ENCODE measurements around the gene CD79B. TPM values are rescaled to one million over a fixed set of nuclear protein-coding genes. Genes with fewer than 3 reads are reported as not detected.

Gene CD79B
- total and polyA plus RNA-seq, 2 of the 8 experiments (the other 6 are each of a cell fraction or from before 2014, with no cell fraction given) = 1.5 to 3.9 TPM

DNA sequence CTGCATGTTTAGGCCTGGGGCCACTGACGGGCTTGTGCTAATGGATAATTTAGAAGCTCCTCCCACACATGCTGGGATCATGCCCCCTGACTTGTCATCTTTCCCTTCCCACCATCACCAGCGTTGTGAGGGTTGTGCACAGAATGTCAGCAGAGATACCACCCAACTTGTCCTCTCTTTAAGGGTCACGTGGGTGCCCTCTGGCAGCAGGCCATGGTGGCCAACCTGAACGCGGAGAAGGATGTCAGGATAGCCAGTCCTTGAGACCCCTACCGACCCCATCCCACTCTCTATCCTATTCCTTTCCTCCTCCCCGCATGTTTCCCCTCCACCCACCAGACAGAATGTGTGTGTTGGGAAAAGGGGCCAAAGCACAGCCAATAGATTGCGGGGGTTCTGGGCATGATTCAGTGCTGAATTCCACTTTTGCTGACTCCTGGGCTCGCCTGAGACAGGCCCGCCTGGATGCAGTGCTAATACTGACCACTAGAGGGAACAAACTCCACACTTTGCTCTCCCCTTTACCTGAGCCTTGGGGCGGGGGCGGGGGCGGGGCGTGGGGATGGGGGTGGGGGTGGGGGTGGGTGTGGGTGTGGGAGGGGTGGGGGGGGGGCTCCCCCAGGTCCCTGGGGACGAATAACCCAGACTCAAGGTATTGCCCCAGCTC lies 50.1 kb downstream of the CD79B start, which contains the start of gene GH2:
Gene GH2, minus strand, starts transcription at position 10 of the 667 bp plus-strand sequence. CDS start 143 bp downstream, outside the sequence.
- Histone ChIP-seq H3K27me3 (replicated peaks in 1 of 4; ENCODE audit: control insufficient read depth in 3 of 4, extremely low read depth in 1 of 4, insufficient read depth in 3 of 4, low read length in 3 of 4) (no peaks in the 10 kb centered on the region), H3K79me1 (ENCODE audit: low read depth, low read length) (no peaks in the 10 kb centered on the region), H2AK5ac (ENCODE audit: low read depth, low read length) (no peak within 1 kb of the TSS), H3K4me2 (ENCODE audit: insufficient read depth in 1 of 2, low read depth in 2 of 2, low read length in 2 of 2) (peak within 1 kb of the TSS; percentile 39 to 41), H2BK15ac (ENCODE audit: low read length) (peak within 1 kb of the TSS; percentile 95), H4K20me1 (replicated peaks in 1 of 2; ENCODE audit: control insufficient read depth in 1 of 2, insufficient read depth in 2 of 2, low read length in 2 of 2) (no peaks in the 10 kb centered on the region), H3K56ac (replicated peaks; ENCODE audit: insufficient read length, low read depth, low read length) (no peak within 1 kb of the TSS), H2BK120ac (replicated peaks; ENCODE audit: low read depth, low read length) (no peak within 1 kb of the TSS), H3K18ac (ENCODE audit: extremely low read depth, low read length) (peak within 1 kb of the TSS; percentile 75), H3K23me2 (ENCODE audit: low read depth, low read length) (no peaks in the 10 kb centered on the region), H2AFZ (ENCODE audit: low read length) (peak within 1 kb of the TSS; percentile 97), H3K9me3 (ENCODE audit: insufficient read depth in 2 of 2, low read depth in 1 of 2, low read length in 1 of 2) (no peaks in the 10 kb centered on the region), H4K8ac (ENCODE audit: extremely low read depth, insufficient read depth, low read length) (no peak within 1 kb of the TSS; the same call in 1 of the 2 replicates), H3K4me1 (replicated peaks in 1 of 4; ENCODE audit: control insufficient read depth in 3 of 4, insufficient read depth in 4 of 4, low read length in 3 of 4) (peaks cover 3 to 15% (median 8%) of the 10 kb centered on the region in 4 experiments), H3K4me3 (ENCODE audit: extremely low read depth in 1 of 4, insufficient read depth in 2 of 4, low read depth in 3 of 4, low read length in 4 of 4) (peak within 1 kb of the TSS in 2 of 4 experiments; percentile 2 to 33; a peak in 3 of 8 replicates), H3K79me2 (ENCODE audit: control insufficient read depth in 1 of 2, insufficient read depth in 2 of 2, low read length in 2 of 2) (no peaks in the 10 kb centered on the region), H4K5ac (ENCODE audit: insufficient read length, low read depth, low read length) (no peak within 1 kb of the TSS), H3K36me3 (ENCODE audit: control insufficient read depth in 2 of 4, insufficient read depth in 4 of 4, low read length in 3 of 4) (no peaks in the 10 kb centered on the region), H3K23ac (ENCODE audit: insufficient read length) (no peak within 1 kb of the TSS), H3K9ac (replicated peaks in 1 of 4; ENCODE audit: extremely low read depth in 1 of 4, low read depth in 3 of 4, low read length in 3 of 4) (no peak within 1 kb of the TSS), H4K91ac (replicated peaks; ENCODE audit: insufficient read length, low read length) (no peak within 1 kb of the TSS), H3K14ac (ENCODE audit: insufficient read length) (no peak within 1 kb of the TSS), H3K4ac (replicated peaks; ENCODE audit: insufficient read length, low read depth, low read length) (no peak within 1 kb of the TSS), H2BK5ac (ENCODE audit: low read depth, low read length) (no peak within 1 kb of the TSS), H2BK12ac (ENCODE audit: low read depth, low read length) (peak within 1 kb of the TSS; percentile 87; the same call in 1 of the 2 replicates), H3K27ac (ENCODE audit: low read depth, low read length) (no peak within 1 kb of the TSS), H2BK20ac (ENCODE audit: low read length) (peak within 1 kb of the TSS; percentile 86; the same call in 1 of the 2 replicates)
- WGBS, 2 experiments (ENCODE audit: extremely low coverage in 1 of 2, insufficient coverage in 1 of 2, insufficient read length in 1 of 2, insufficient replicate concordance in 2 of 2, low coverage in 1 of 2, low lambda C conversion rate in 2 of 2, missing lambda C conversion rate in 1 of 2) = 55% methylated on average over 10 of the region's 15 CpGs; no CpG with 5 or more reads in 1 of the 2 experiments
- ChIA-PET CTCF (ENCODE audit: partially characterized antibody) (interaction anchor here (0.5 to 4.5 kb wide), 34 partner anchors 8 to 477 kb away, joined by 3 to 66 read pairs (median 4); partner anchors contain the start of genes CSHL1 and GH1), POLR2A (ENCODE audit: partially characterized antibody) (interaction anchor here (0.5 to 1.1 kb wide), 4 partner anchors 7 to 264 kb away, joined by 3 to 4 read pairs (median 4); no protein-coding TSS in a partner anchor)
- no peak for FAIRE-seq
- DNase-seq (ENCODE audit: low read depth in 1 of 2, low spot score in 2 of 2) = peak in 1 of 2 experiments; percentile 88
- TF ChIP-seq CEBPB (IDR thresholded peaks at IDR 0.05; ENCODE audit: low read depth, low read length) (no peak), SP4 (IDR thresholded peaks at IDR 0.05; ENCODE audit: low read length) (no peak), SP1 (IDR thresholded peaks at IDR 0.05; ENCODE audit: low read depth, low read length) (no peak), POLR2A (IDR thresholded peaks at IDR 0.05; ENCODE audit: control extremely low read depth in 1 of 2, low read depth in 2 of 2, low read length in 2 of 2) (no peak), CBX5 (IDR thresholded peaks at IDR 0.05; ENCODE audit: low read depth, low read length) (no peak), RAD21 (IDR thresholded peaks at IDR 0.05 in 1 of 2, conservative IDR thresholded peaks at IDR 0.05 in 1 of 2; ENCODE audit: low read depth in 2 of 2, low read length in 2 of 2) (peak; percentile 10 to 30; a peak in 2 of 4 replicates), GTF2F1 (IDR thresholded peaks at IDR 0.05; ENCODE audit: borderline replicate concordance, low read depth, low read length) (no peak)
